HG02678 (cell line): Measurements from ENCODE around the gene FAM222A.

Source experiments
- ATAC-seq: cut with Tn5 transposase; IDR thresholded peaks from one replicate; pipeline ENCODE4 v1.9.1; 2021; ENCODE audit warnings: mild to moderate bottlenecking, moderate library complexity; ENCODE audit not compliant: unreplicated experiment

The FAM222A gene

GRCh38 chr12:109770104-109770860 lies 56.7 kb downstream of the FAM222A start:
- no peak for ATAC-seq

- no peak for ATAC-seq
These were observed 57.4 kb downstream of the FAM222A start for GRCh38 chr12:109770861-109771670.

DNA sequence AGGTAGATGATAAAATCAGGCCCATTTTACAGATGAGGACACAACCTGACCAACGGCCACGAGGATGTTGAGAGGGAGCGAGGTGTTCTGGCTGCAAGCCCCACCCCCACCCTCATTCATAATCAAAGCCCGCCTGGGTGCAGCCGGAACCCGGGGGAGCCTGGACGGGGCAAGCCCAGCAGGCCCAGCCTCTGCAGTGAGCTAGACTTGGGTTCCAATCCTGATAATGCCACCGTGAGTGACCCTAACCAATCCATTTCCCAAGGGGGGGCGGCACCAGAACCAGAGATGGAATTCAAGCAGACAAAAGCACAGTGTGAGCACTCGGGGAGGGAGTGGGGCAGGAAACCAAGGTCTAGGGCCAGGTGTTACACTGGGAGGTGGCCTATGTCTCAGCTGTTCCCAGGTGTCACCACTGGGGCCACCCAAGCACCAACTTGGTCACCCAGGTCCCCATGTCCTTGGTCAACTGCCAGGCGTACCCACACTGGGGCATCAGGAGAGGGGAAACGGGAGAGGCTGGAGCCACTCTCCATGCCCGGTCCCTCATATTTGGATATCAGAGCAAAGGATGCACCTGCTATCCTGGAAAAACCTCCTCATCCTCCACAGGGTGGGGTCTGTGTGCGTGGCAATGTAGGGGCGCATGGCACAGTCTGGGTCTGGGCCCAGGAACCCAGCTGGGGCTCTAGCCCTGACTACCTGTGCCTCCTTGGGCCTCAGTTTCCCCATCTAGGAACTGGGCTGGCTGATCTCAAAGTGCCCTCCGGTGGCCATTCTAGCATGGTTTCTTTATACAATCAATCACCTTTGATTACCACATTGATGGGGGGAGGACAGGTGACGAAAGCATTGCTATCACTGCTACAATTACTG lies 58.4 kb downstream of the FAM222A start:
- no peak for ATAC-seq

GRCh38 chr12:109772622-109773321 lies 59.1 kb downstream of the FAM222A start:
- no peak for ATAC-seq

DNA sequence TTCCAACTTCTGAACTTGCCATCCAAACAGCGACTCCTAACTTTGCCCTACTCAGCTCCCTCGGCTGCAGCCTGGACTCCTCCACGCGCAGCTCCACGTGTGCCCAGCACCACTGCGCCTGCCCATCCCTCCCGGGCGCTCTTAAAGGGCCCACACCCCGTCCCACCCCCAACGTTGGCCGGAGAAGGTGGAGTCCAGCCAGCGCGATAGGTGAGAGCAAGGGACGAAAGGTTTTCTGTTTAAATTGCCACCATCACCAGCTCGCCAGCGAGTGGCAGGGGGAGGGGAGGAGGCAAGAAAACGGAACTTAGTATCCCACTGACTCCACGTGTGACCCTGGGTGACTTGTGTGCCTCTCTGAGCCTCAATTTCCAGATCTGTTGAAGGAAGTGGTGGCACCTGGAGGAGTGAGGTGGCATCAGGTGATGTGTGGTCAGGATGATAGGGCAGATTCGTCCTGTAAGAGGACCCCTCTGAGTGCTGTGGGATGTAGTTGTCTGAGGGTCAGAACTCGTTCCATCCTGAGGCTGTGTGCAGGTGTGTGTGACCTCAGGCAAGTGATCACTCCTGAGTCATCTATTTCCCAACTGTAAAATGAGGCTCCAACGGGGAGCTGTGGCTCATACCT lies 59.9 kb downstream of the FAM222A start:
- no peak for ATAC-seq

GRCh38 chr12:109775172-109775881 lies 61.7 kb downstream of the FAM222A start:
- ATAC-seq = no peak

DNA sequence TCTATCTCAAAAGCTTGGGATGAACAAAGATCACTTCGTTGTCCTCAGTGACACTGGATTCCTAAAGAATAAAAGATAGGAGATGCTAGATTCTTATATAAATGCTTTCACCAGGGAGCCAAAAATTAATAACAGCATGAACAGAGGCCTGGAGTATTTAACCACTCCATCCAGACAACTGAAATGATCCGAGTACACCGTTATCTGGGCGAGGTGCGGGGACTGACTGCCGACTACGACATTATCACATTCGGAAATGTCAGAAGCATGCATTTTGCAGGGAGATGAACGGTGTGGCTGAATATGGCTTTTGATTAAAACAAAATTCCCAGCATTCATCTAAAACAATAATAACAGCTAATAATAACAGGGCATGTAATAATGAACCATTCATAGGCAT lies 63.0 kb downstream of the FAM222A start:
- no peak for ATAC-seq

DNA sequence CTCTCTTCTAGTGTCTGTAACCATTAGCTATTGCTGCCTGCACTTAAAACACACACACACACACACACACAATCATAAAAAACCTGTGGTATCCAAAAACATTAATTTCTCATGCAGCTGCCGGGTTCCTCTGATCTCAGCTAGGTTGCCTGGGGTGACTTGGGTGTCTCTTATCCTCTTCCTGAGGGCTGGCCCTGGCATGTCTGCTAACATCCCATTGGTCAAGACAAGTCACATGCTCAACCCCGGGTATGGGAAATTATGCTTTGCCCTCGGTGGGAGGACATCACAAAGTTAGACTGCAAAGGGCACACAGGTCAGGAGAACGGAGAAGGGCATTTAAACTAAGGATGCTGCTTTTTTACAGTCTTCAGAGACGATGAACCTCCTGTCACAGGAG lies 63.9 kb downstream of the FAM222A start:
- no peak for ATAC-seq

GRCh38 chr12:109778684-109779083 lies 65.1 kb downstream of the FAM222A start:
- no peak for ATAC-seq

DNA sequence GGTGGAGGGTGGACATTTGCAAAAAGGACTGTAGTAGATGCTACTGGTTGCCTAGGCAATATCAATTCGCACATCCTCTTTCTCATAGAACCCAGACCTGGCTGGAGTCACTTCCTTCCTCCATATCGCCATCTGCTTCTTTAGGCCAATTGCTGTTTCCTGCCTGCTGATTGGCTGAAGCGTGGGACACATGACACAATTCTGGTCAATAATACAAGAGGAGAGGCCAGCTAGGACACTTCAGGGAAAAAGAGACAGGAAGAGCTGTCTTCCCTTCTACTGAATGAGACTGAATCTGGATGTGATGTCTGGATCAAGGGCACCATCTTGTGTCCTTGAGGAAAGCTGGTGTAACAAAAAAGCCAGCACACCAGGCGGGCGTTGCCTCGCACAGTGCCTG lies 65.8 kb downstream of the FAM222A start:
- ATAC-seq = no peak

DNA sequence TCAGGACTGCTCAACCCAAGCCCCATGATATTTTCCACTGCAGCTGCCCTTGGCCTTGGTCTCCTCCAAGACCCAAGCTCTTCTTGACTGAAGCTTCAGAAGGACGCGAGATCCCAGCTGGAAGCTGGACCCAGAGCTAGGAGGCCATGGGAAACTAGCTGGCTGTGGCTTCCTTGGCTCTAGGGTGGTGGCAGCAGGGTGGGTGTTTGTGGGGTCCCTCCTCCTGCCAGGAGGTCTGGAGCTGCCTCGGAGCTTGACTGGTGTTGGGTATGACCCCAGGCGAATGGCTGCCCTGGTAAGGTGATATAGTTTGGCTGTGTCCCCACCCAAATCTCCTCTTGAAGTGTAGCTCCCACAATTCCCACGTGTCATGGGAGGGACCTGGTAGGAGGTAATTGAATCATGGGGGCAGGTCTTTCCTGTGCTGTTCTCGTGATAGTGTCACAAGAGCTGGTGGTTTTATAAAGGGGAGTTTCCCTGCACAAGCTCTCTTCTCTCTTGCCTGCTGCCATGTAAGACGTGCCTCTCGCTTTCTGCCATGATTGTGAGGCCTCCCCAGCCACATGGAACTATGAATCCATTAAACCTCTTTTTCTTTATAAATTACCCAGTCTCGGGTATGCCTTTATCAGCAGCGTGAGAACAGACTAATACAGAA lies 68.2 kb downstream of the FAM222A start:
- no peak for ATAC-seq

GRCh38 chr12:109782326-109782703 lies 68.7 kb downstream of the FAM222A start:
- ATAC-seq = no peak

- ATAC-seq = no peak
These were observed 69.7 kb downstream of the FAM222A start for GRCh38 chr12:109783135-109783964.

GRCh38 chr12:109783965-109784244 lies 70.3 kb downstream of the FAM222A start:
- no peak for ATAC-seq

DNA sequence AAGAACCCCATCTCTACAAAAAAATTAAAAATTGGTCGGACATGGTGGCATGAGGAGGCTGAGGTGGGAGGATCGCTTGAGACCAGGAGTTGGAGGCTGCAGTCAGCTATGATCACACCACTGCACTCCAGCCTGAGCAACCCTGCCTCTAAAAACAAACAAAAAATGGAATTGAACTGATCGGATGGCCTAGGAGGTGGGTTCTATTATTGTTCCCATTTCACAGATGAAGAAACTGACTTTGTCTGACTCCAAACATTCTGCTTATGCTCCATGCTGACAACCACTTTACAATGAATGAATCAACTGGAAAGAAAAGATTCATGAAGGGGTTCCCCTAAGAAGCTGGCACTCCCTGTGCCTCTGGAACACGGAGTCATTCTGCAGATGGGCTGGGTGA lies 72.2 kb downstream of the FAM222A start:
- no peak for ATAC-seq

GRCh38 chr12:109786799-109787198 lies 73.2 kb downstream of the FAM222A start:
- no peak for ATAC-seq

DNA sequence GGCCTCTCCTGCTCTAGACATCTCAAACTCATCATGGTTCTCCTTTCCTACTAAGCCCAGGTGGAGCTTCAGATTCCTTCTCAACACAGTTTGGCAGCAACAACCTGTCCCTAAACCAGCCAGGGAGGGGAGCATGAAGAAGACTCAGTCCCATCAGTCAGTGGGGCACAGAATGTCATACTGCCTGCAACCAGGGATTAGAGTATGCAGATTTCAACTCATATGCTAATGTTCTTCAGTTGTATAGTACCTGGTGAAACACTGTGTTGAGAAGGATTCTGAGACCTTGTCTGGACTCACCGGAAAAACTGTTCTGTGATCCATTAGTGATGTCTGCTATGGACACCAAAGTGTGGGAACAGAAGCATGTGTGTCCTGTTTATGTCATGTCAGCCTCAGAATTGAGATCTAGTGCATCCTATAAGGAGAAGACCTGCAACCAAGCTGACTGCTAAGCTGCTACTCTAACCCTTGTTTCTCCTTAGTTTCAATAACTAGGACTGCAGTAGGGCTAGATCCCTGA lies 76.0 kb downstream of the FAM222A start:
- ATAC-seq = no peak

GRCh38 chr12:109792992-109793391 lies 79.4 kb downstream of the FAM222A start:
- ATAC-seq = no peak
